Activated CD4-positive, alpha-beta T cell treated with anti-CD3 and anti-CD28 coated beads for 36 hours (primary cell): ENCODE data around the gene MREG. TPM values are rescaled to one million over a fixed set of nuclear protein-coding genes. Genes with fewer than 3 reads are reported as not detected.

ENCODE experiments used
- ATAC-seq: fragments of 200-7000 bp; cut with Tn5 transposase; one replicate; pipeline ENCODE4 v1.10.0; 2021; ENCODE audit warnings: mild to moderate bottlenecking, moderate library complexity
- CTCF ChIA-PET: fragments of 350-600 bp; sonication (Branson Sonifier 250); formaldehyde crosslinking; loops from one replicate; lab custom pipeline; 2021; ENCODE audit warnings: antibody characterized with exemption; lab: Charles Lee
- POLR2A ChIA-PET: fragments of 350-600 bp; sonication (Branson Sonifier 250); formaldehyde crosslinking; loops from one replicate; lab custom pipeline; 2021; ENCODE audit warnings: antibody characterized with exemption, inconsistent platforms; lab: Charles Lee
- DNase-seq: peaks from one replicate; pipeline ENCODE4 v3.0.0-alpha.2; 2020
- H3K27ac Mint-ChIP-seq: one replicate; pipeline ENCODE4 v1.8.0; 2021; ENCODE audit warnings: mixed read lengths
- H3K27me3 Mint-ChIP-seq: one replicate; pipeline ENCODE4 v1.8.0; 2021; ENCODE audit warnings: mixed read lengths
- H3K36me3 Mint-ChIP-seq: one replicate; pipeline ENCODE4 v1.8.0; 2021; ENCODE audit warnings: low read depth, mixed read lengths
- H3K4me1 Mint-ChIP-seq: one replicate; pipeline ENCODE4 v1.8.0; 2021; ENCODE audit warnings: mixed read lengths
- H3K4me3 Mint-ChIP-seq: one replicate; pipeline ENCODE4 v1.8.0; 2021; ENCODE audit warnings: mild to moderate bottlenecking, moderate library complexity, mixed read lengths
- H3K9me3 Mint-ChIP-seq: one replicate; pipeline ENCODE4 v1.8.0; 2021; ENCODE audit warnings: low read depth, mixed read lengths
- intact Hi-C, 2 experiments: fragments of 100-400 bp; cut with DNase I in 1 of 2; cut with micrococcal nuclease in 1 of 2; formaldehyde crosslinking; loops; one replicate each; pipeline versions ENCODE4 v1.14.2 to v1.15.1; 2022 to 2024; cut with DNase I, micrococcal nuclease
- total RNA-seq, 2 experiments: library from RNA; stranded (reverse); gene quantifications; one replicate each; pipeline ENCODE4 v1.2.3, GENCODE V29; 2021

Gene MREG, protein sequence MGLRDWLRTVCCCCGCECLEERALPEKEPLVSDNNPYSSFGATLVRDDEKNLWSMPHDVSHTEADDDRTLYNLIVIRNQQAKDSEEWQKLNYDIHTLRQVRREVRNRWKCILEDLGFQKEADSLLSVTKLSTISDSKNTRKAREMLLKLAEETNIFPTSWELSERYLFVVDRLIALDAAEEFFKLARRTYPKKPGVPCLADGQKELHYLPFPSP
- 1 to 10 TPM; 9.1 to 9.8 TPM for total RNA-seq

DNA sequence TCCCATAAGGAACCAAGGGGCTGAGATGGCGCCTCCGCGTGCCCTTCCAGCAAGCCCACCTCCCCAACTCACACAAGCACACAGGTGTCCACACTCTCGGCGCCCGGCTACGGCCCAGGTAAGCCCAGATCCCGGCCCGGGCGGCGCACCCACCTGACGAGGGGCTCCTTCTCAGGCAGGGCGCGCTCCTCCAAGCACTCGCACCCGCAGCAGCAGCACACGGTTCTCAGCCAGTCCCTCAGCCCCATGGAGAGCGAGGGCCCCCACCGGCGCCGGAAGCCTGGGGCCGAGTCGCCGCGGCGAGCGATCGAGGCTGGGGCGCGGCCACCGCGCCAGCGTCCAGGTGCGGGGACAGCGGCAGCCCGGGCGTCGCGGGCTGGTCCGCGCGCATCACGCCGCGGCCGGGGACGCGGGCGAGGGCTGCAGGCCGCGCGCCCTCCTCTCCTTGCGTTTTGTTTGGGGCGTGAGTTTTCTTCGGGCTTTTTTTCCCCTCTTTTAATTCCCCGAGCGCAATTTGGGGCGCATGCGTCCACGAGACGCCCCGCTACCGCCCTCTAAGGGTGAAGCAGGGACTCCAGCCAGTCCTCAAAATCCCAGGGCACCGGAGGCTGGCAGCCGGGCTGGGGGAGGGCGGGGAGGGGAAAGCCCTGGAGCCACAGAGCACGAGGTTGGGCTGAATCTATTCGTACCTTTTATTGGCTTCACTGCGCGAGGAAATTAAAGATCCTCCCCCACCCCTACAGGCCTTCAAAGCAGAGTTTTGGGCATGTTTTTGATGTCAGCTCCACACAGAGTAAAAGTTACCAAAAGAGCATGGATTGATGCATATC is at the start of gene MREG:
Gene MREG, minus strand, starts transcription at position 472 of the 830 bp plus-strand sequence. Its CDS starts 224 bp downstream, at position 248.
- intact Hi-C loops = loop anchor here (1.0 to 10.0 kb wide), 5 partner anchors 31 to 1212 kb away; partner anchors contain the start of gene BARD1 (in 1 of the 2)
- Mint-ChIP-seq H3K4me1 (peaks cover 60% of the 10 kb centered on the region), H3K27me3 (no peaks in the 10 kb centered on the region), H3K27ac (peak within 1 kb of the TSS; percentile 81), H3K36me3 (no peaks in the 10 kb centered on the region), H3K4me3 (peak within 1 kb of the TSS; percentile 88), H3K9me3 (no peaks in the 10 kb centered on the region)
- DNase-seq (peak; percentile 94), ATAC-seq (peak; percentile 70)
- CTCF ChIA-PET = interaction anchor here (0.7 to 2.7 kb wide), 4 partner anchors 9 to 63 kb away, joined by 3 to 15 read pairs (median 4); no protein-coding TSS in a partner anchor
- POLR2A ChIA-PET = no interaction called here

DNA sequence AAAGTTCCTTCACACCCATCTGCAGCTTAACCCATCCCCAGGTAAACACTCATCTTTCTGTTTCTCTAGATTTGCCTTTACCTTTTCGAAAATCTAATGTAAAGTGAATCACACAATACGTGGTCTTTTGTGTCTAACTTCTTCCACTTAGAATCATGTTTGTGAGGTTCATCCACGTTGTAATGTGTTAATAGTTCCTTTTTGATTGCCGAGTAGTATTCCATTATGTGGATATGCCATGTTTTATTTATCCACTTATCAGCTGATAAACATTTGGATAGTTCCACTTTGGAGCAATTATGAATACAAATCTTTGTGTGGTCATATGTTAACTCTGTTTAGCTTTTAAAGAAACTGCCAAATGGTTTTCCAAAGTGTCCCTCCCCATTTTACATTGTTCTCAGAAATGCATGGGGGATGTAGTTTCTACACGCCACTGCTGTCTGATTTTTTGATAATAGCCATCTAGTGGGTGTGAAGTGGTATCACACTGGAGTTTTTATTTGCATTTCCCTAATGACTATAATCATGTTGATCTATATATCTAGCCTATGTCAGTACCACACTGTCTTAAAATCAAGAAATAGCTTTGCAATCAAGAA is 46.0 kb upstream of the MREG start:
- Mint-ChIP-seq H3K9me3 (no peaks in the 10 kb centered on the region), H3K4me1 (peaks cover 27% of the 10 kb centered on the region), H3K36me3 (peaks cover 16% of the 10 kb centered on the region), H3K4me3 (no peak overlapping the region), H3K27me3 (no peaks in the 10 kb centered on the region), H3K27ac (peak overlapping the region; percentile 25)
- ATAC-seq (no peak), DNase-seq (no peak)
- intact Hi-C loops = no loop called here
- ChIA-PET CTCF (interaction anchor here (0.6 to 2.8 kb wide), 19 partner anchors 10 to 124 kb away, joined by 3 to 17 read pairs (median 4); partner anchors contain the start of genes PECR and TMEM169), POLR2A (no interaction called here)

DNA sequence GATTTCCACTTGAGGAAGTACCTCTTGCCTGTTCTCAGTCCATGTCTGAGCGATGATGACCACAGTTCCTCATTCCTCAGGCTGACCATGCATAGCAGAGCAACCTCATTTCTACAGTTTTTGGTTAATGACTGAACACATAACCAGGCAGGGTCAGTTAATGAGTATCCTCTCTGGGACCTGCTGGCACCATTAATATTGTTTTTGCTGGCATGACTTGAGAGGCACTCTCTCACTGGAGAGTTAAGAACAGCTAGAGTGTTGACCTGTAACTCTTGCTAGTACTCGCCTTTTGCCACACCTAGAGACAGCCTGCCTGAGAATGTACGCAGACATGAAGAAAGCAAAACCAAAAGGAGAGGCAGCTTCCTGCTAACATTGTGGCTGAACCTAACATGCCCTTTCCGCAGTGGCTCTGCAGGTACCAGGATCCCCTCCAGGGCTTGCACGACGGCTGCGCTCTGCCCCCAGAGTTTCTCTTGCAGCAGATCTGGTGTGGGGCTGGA is 44.4 kb upstream of the MREG start:
- peaks cover 16% of the 10 kb centered on the region for H3K36me3 Mint-ChIP-seq
- ChIA-PET CTCF (interaction anchor here (1.3 to 2.8 kb wide), 10 partner anchors 12 to 84 kb away, joined by 3 to 17 read pairs (median 6); partner anchors contain the start of genes PECR and TMEM169), POLR2A (no interaction called here)
- H3K27ac Mint-ChIP-seq = peak overlapping the region; percentile 93
- no peaks in the 10 kb centered on the region for H3K9me3 Mint-ChIP-seq
- peak; percentile 95 for ATAC-seq
- DNase-seq = peak; percentile 72
- peaks cover 27% of the 10 kb centered on the region for H3K4me1 Mint-ChIP-seq
- no peaks in the 10 kb centered on the region for H3K27me3 Mint-ChIP-seq
- H3K4me3 Mint-ChIP-seq = peak overlapping the region; percentile 63
- intact Hi-C loops = loop anchor here in 1 of 2 experiments (2.0 kb wide), 1 partner anchor 23 kb away; no protein-coding TSS in a partner anchor

DNA sequence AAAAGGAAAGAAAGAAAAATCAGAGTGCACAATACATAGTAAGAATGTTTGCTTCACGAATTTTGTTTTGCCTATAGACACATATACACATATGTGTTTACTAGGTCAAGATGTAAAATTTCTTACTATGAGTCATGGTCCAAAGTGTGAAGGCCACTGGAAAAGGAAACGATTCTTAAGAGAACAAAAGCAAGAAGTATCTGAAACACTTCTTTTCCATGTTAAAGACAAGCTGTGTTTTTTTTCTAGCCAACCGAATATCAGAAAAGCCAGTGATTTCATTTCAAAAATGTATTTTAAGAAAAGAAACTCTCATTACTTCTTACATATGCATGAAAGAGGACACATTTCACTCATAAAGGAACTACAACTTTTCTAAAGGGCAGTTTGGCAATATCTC is 43.4 kb upstream of the MREG start:
- H3K9me3 Mint-ChIP-seq = no peaks in the 10 kb centered on the region
- H3K27ac Mint-ChIP-seq = no peak overlapping the region
- ChIA-PET POLR2A (interaction anchor here (0.6 kb wide), 1 partner anchor 52 kb away, joined by 6 read pairs; the partner anchor contains the start of gene XRCC5), CTCF (interaction anchor here (0.7 to 1.3 kb wide), 3 partner anchors 13 to 58 kb away, joined by 3 to 4 read pairs (median 3); partner anchors contain the start of genes PECR and TMEM169)
- H3K4me1 Mint-ChIP-seq = peaks cover 27% of the 10 kb centered on the region
- ATAC-seq (no peak), DNase-seq (no peak)
- no peaks in the 10 kb centered on the region for H3K27me3 Mint-ChIP-seq
- H3K36me3 Mint-ChIP-seq = peaks cover 20% of the 10 kb centered on the region
- no peak overlapping the region for H3K4me3 Mint-ChIP-seq
- intact Hi-C loops = loop anchor here in 1 of 2 experiments (2.0 kb wide), 1 partner anchor 22 kb away; no protein-coding TSS in a partner anchor

DNA sequence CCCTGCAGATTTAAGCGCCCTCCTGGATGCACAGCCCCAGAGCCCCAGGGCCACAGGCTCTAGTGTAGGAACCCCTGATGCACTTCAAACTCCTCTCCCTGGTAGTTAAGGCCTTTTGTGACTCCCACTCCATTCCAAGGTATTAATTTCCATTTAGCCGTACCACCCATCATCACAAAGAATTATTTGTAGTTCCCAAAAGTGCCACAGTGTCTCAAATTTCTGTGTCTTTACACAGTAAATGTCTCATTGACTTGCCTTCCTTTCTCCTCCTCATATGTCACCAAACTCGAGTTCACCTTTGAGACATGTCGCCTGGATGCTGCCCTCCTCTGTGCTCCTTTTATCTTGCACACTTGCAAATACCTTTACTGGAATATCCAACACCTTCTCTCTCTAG is 42.3 kb upstream of the MREG start:
- intact Hi-C loops = loop anchor here in 1 of 2 experiments (2.0 kb wide), 1 partner anchor 21 kb away; no protein-coding TSS in a partner anchor
- DNase-seq = no peak
- CTCF ChIA-PET = interaction anchor here (1.2 kb wide), 1 partner anchor 13 kb away, joined by 3 read pairs; no protein-coding TSS in a partner anchor
- Mint-ChIP-seq H3K9me3 (no peaks in the 10 kb centered on the region), H3K4me1 (peaks cover 27% of the 10 kb centered on the region), H3K27me3 (no peaks in the 10 kb centered on the region), H3K4me3 (no peak overlapping the region), H3K27ac (no peak overlapping the region), H3K36me3 (peaks cover 20% of the 10 kb centered on the region)
- POLR2A ChIA-PET = no interaction called here
- ATAC-seq = no peak

DNA sequence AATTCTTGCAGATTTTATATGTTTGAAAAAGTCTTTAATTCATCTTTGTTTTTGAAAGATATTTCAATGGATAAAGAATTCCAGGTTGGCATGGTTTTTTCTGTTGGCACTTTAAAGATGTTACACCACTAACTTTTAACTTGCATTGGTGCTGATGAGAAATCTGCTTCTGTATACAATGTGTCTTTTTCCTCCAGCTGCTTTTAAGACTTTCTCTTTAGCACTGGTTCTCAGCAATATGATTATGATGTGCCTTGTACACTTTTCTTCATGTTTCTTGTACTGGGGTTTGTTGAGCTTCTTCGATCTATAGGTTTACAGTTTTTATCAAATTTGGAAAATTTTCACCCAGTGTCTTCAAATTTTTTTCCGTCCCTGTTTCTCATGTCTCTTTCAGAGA is 39.1 kb upstream of the MREG start:
- Mint-ChIP-seq H3K27ac (no peak overlapping the region), H3K4me3 (no peak overlapping the region), H3K36me3 (peaks cover 19% of the 10 kb centered on the region), H3K27me3 (no peaks in the 10 kb centered on the region), H3K9me3 (no peaks in the 10 kb centered on the region), H3K4me1 (peaks cover 9% of the 10 kb centered on the region)
- DNase-seq = no peak
- ChIA-PET CTCF (interaction anchor here (1.1 to 1.5 kb wide), 3 partner anchors 12 to 19 kb away, joined by 3 to 7 read pairs (median 4); no protein-coding TSS in a partner anchor), POLR2A (no interaction called here)
- ATAC-seq = no peak
- intact Hi-C loops = no loop called here

DNA sequence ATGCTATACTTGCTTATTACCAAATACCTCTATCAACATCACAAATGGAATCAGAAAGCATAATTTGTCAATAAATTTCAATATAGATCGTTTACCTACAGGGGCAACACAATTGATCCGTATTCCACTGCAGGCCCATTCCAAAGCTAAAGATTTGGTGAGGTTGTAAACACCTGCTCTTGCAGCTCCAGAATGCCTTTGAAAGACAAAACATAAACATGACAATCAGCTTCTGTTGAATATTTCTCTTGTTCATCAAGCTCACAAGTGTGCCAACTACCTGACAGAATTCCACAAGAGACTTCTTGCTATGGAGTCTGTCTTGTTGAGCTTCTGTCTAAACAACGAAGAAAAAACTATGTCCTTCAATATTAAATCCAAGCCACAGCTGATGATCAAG is 38.0 kb upstream of the MREG start:
- no peaks in the 10 kb centered on the region for H3K4me1 Mint-ChIP-seq
- intact Hi-C loops = no loop called here
- peaks cover 19% of the 10 kb centered on the region for H3K36me3 Mint-ChIP-seq
- ChIA-PET POLR2A (no interaction called here), CTCF (interaction anchor here (0.6 to 1.6 kb wide), 4 partner anchors 14 to 101 kb away, joined by 3 to 7 read pairs (median 4); no protein-coding TSS in a partner anchor)
- H3K27ac Mint-ChIP-seq = no peak overlapping the region
- no peak overlapping the region for H3K4me3 Mint-ChIP-seq
- DNase-seq = no peak
- no peaks in the 10 kb centered on the region for H3K27me3 Mint-ChIP-seq
- no peak for ATAC-seq
- H3K9me3 Mint-ChIP-seq = no peaks in the 10 kb centered on the region

DNA sequence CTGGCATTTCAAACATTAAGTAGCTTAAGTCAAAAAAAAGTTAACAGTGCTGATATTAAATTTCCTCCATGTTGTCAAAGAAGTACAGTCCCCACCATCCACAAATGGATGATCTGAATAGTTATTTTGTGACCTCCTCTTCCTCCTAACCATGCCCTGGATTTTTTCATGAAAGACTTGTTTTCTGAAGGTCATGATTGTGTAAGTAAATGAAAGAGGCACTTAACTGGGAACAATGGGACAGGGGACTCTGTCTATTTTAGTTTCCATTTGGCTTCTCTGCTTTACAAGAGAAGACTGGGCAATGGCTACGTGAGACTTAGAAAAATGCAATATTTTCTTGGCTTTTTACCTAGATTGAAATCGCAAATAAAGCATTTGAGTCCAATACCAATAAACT is 36.1 kb upstream of the MREG start:
- Mint-ChIP-seq H3K4me3 (no peak overlapping the region), H3K4me1 (peaks cover 10% of the 10 kb centered on the region), H3K9me3 (no peaks in the 10 kb centered on the region), H3K27ac (no peak overlapping the region), H3K27me3 (no peaks in the 10 kb centered on the region), H3K36me3 (peaks cover 14% of the 10 kb centered on the region)
- ATAC-seq (no peak), DNase-seq (no peak)
- ChIA-PET POLR2A (no interaction called here), CTCF (interaction anchor here (0.6 to 1.1 kb wide), 2 partner anchors 9 to 1133 kb away, joined by 3 read pairs; no protein-coding TSS in a partner anchor)
- intact Hi-C loops = no loop called here

DNA sequence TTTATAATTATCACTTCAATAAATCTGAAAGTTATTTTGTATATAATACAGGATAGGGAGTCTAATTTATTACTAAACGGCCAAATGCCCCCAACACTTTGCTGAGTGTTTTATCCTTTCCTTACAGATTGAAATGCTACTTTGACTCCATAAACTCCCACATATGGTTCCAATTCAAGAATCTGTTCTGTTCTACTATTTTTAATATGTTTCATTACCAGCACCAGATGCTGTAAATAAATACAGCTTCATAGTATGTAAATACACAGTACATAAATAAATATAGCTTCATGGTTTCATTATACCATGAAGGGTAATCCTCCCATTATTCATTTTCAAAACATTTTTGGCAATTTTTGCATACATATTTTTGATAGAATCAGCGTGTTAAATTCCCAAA is 34.0 kb upstream of the MREG start:
- H3K27ac Mint-ChIP-seq = no peak overlapping the region
- CTCF ChIA-PET = interaction anchor here (0.6 kb wide), 1 partner anchor 877 kb away, joined by 3 read pairs; no protein-coding TSS in a partner anchor
- no peaks in the 10 kb centered on the region for H3K27me3 Mint-ChIP-seq
- H3K4me3 Mint-ChIP-seq = no peak overlapping the region
- ATAC-seq (no peak), DNase-seq (no peak)
- H3K4me1 Mint-ChIP-seq = peaks cover 10% of the 10 kb centered on the region
- peaks cover 14% of the 10 kb centered on the region for H3K36me3 Mint-ChIP-seq
- no peaks in the 10 kb centered on the region for H3K9me3 Mint-ChIP-seq
- intact Hi-C loops = no loop called here
- POLR2A ChIA-PET = no interaction called here

DNA sequence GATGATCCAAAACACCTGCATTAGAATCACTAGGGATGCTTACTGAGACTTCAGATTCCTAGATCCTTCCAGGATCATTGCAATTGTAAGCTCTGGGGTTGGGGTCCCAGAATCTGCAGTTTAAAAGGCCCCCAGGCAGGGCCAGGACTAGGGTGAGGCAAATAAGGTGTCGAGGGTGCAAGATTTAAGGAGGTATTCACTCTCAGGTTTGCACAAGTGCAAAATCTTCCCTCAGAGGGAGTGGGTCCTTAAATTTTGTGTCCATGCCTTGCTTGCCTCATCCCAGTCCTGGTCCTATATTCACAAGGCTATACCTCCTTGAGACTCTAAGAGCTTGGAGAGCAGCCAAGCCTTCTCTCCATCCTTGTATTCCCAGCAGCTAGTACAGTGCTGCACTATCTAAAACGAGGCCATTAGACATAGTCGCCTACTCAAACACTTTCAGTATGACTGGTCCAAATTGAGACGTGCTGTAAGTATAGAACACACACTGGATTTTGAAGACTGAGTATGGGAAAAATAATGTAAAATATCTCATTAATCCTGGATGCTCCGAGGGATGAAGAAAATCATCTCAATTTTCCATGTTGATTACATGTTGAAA is 31.6 kb upstream of the MREG start:
- CTCF ChIA-PET = interaction anchor here (1.0 to 3.4 kb wide), 5 partner anchors 12 to 65 kb away, joined by 3 to 28 read pairs (median 3); no protein-coding TSS in a partner anchor
- intact Hi-C loops = no loop called here
- Mint-ChIP-seq H3K9me3 (no peaks in the 10 kb centered on the region), H3K4me3 (no peak overlapping the region), H3K36me3 (peaks cover 11% of the 10 kb centered on the region), H3K27me3 (no peaks in the 10 kb centered on the region), H3K4me1 (peaks cover 10% of the 10 kb centered on the region), H3K27ac (no peak overlapping the region)
- peak; percentile 89 for ATAC-seq
- POLR2A ChIA-PET = no interaction called here
- DNase-seq = no peak
